NAMALWA (cell line): ENCODE data around the gene SPAG16.
"Not testable (repeated sequence)": the region's sequence is repeated elsewhere in the genome, so short reads cannot be mapped to it uniquely, and the experiment has no call there.

Experiments used
- DNase-seq: peaks from one replicate; pipeline ENCODE4 v3.0.0-alpha.2; 2015; ENCODE audit warnings: low spot score

The SPAG16 gene

GRCh38 chr2:213551526-213551925 lies 267.3 kb downstream of the SPAG16 start:
- no peak for DNase-seq

GRCh38 chr2:213559053-213559452 lies 274.8 kb downstream of the SPAG16 start:
- DNase-seq, result no peak

- no peak for DNase-seq
Observed at GRCh38 chr2:213561759-213562158, 277.5 kb downstream of the SPAG16 start.

GRCh38 chr2:213562539-213563180 lies 278.4 kb downstream of the SPAG16 start:
- DNase-seq, result no peak

- DNase-seq, result no peak
Observed at GRCh38 chr2:213566846-213567245, 282.6 kb downstream of the SPAG16 start.

- DNase-seq, result no peak
Observed at GRCh38 chr2:213609570-213610170, 325.4 kb downstream of the SPAG16 start.

GRCh38 chr2:213627054-213627710 lies 342.9 kb downstream of the SPAG16 start:
- no peak for DNase-seq

- no peak for DNase-seq
Observed at GRCh38 chr2:213627835-213628460, 343.7 kb downstream of the SPAG16 start.

- DNase-seq, result no peak
Observed at GRCh38 chr2:213640738-213641425, 356.6 kb downstream of the SPAG16 start.

GRCh38 chr2:213644926-213645325 lies 360.7 kb downstream of the SPAG16 start:
- DNase-seq, result no peak

GRCh38 chr2:213649176-213649575 lies 364.9 kb downstream of the SPAG16 start:
- no peak for DNase-seq

- no peak for DNase-seq
Observed at GRCh38 chr2:213664817-213665216, 380.6 kb downstream of the SPAG16 start.

- DNase-seq, result no peak
Observed at GRCh38 chr2:213669657-213670056, 385.4 kb downstream of the SPAG16 start.

GRCh38 chr2:213678437-213679218 lies 394.4 kb downstream of the SPAG16 start:
- no peak for DNase-seq

- DNase-seq, result no peak
Observed at GRCh38 chr2:213679894-213680293, 395.6 kb downstream of the SPAG16 start.

- DNase-seq, result no peak
Observed at GRCh38 chr2:213682276-213682675, 398.0 kb downstream of the SPAG16 start.

GRCh38 chr2:213688133-213688532 lies 403.9 kb downstream of the SPAG16 start:
- DNase-seq, result no peak

- not testable (repeated sequence) for DNase-seq
Observed at GRCh38 chr2:213688825-213689224, 404.6 kb downstream of the SPAG16 start.

- no peak for DNase-seq
Observed at GRCh38 chr2:213689585-213689984, 405.3 kb downstream of the SPAG16 start.

- DNase-seq, result no peak
Observed at GRCh38 chr2:213691351-213691750, 407.1 kb downstream of the SPAG16 start.

- no peak for DNase-seq
Observed at GRCh38 chr2:213696442-213696841, 412.2 kb downstream of the SPAG16 start.

GRCh38 chr2:213701365-213701764 lies 417.1 kb downstream of the SPAG16 start:
- DNase-seq, result not testable (repeated sequence)
